Activated CD8-positive, alpha-beta T cell treated with anti-CD3 and anti-CD28 coated beads for 36 hours (primary cell): ENCODE data around the gene MYOD1. TPM values are rescaled to one million over a fixed set of nuclear protein-coding genes. Genes with fewer than 3 reads are reported as not detected.

Source experiments
- ATAC-seq: fragments of 200-7000 bp; cut with Tn5 transposase; one replicate; pipeline ENCODE4 v1.10.0; 2021; ENCODE audit warnings: mild to moderate bottlenecking, moderate library complexity
- CTCF ChIA-PET: fragments of 350-600 bp; sonication (Branson Sonifier 250); formaldehyde crosslinking; loops from one replicate; lab custom pipeline; 2021; ENCODE audit warnings: antibody characterized with exemption; lab: Charles Lee
- POLR2A ChIA-PET: fragments of 350-600 bp; sonication (Branson Sonifier 250); formaldehyde crosslinking; loops from one replicate; lab custom pipeline; 2021; ENCODE audit warnings: antibody characterized with exemption; lab: Charles Lee
- DNase-seq: peaks from one replicate; pipeline ENCODE4 v3.0.0-alpha.2; 2020
- H3K27ac Mint-ChIP-seq: one replicate; pipeline ENCODE4 v1.8.0; 2021; ENCODE audit warnings: mild to moderate bottlenecking, mixed read lengths
- H3K27me3 Mint-ChIP-seq: one replicate; pipeline ENCODE4 v1.8.0; 2021; ENCODE audit warnings: mixed read lengths
- H3K36me3 Mint-ChIP-seq: one replicate; pipeline ENCODE4 v1.8.0; 2021; ENCODE audit warnings: low read depth, mixed read lengths
- H3K4me1 Mint-ChIP-seq: one replicate; pipeline ENCODE4 v1.8.0; 2021; ENCODE audit warnings: low read depth, mixed read lengths
- H3K4me3 Mint-ChIP-seq: one replicate; pipeline ENCODE4 v1.8.0; 2021; ENCODE audit warnings: mild to moderate bottlenecking, moderate library complexity, mixed read lengths
- H3K9me3 Mint-ChIP-seq: one replicate; pipeline ENCODE4 v1.8.0; 2021; ENCODE audit warnings: mixed read lengths
- CTCF ChIP-seq: fragments of 200-600 bp; IDR thresholded peaks from one replicate; pipeline ENCODE4 v1.8.0; 2022; ENCODE audit warnings: antibody characterized with exemption, mild to moderate bottlenecking
- intact Hi-C: fragments of 100-400 bp; cut with micrococcal nuclease; formaldehyde crosslinking; loops from one replicate; pipeline ENCODE4 v1.10.0; 2022
- total RNA-seq, 2 experiments: library from RNA; stranded (reverse); gene quantifications; one replicate each; pipeline ENCODE4 v1.2.3, GENCODE V29; 2021

MYOD1 gene
- total RNA-seq, 2 experiments from 2014 or later: not detected

GRCh38 chr11:17767301-17767885 is 48.0 kb downstream of the MYOD1 start:
- no peak for TF ChIP-seq CTCF
- ATAC-seq (no peak), DNase-seq (no peak)
- ChIA-PET POLR2A (no interaction called here), CTCF (interaction anchor here (0.9 to 1.3 kb wide), 2 partner anchors 9 to 36 kb away, joined by 3 read pairs; no protein-coding TSS in a partner anchor)
- Mint-ChIP-seq H3K9me3 (no peaks in the 10 kb centered on the region), H3K27ac (no peak overlapping the region), H3K4me3 (no peak overlapping the region), H3K36me3 (no peaks in the 10 kb centered on the region), H3K27me3 (peaks cover 3% of the 10 kb centered on the region), H3K4me1 (no peaks in the 10 kb centered on the region)
- intact Hi-C loops: no loop called here

GRCh38 chr11:17767914-17768313 is 48.5 kb downstream of the MYOD1 start:
- Mint-ChIP-seq H3K9me3 (no peaks in the 10 kb centered on the region), H3K36me3 (no peaks in the 10 kb centered on the region), H3K4me3 (no peak overlapping the region), H3K27me3 (peaks cover 3% of the 10 kb centered on the region), H3K4me1 (no peaks in the 10 kb centered on the region), H3K27ac (no peak overlapping the region)
- intact Hi-C loops: no loop called here
- no peak for TF ChIP-seq CTCF
- CTCF ChIA-PET: interaction anchor here (1.3 kb wide), 1 partner anchor 37 kb away, joined by 3 read pairs; no protein-coding TSS in a partner anchor
- no peak for DNase-seq
- ATAC-seq: no peak
- POLR2A ChIA-PET: no interaction called here

DNA sequence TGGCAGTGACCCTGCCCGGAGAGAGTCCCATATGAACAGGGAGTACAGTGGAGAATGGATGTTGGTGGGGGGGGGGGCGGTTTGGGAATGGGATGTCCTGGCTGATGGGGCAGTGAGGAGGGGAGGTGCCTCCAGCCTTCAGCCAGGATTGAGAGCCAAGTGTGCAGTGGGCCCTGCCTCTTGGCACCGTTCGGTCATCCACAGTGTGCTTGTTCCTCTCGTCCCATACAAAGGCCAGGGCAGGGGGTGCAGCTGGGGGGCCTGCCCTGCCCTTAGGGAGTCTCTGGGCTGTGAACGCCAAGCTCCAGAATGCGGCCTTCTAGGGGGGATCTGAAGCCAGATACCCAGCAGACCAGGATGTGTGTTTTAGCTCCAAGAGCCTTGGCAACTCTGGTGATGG is 49.2 kb downstream of the MYOD1 start:
- no peaks in the 10 kb centered on the region for H3K36me3 Mint-ChIP-seq
- no peak for DNase-seq
- POLR2A ChIA-PET: no interaction called here
- intact Hi-C loops: no loop called here
- no peak for ATAC-seq
- TF ChIP-seq CTCF: no peak
- no peak overlapping the region for H3K27ac Mint-ChIP-seq
- CTCF ChIA-PET: interaction anchor here (1.3 kb wide), 1 partner anchor 37 kb away, joined by 3 read pairs; no protein-coding TSS in a partner anchor
- H3K9me3 Mint-ChIP-seq: no peaks in the 10 kb centered on the region
- H3K4me1 Mint-ChIP-seq: no peaks in the 10 kb centered on the region
- peaks cover 3% of the 10 kb centered on the region for H3K27me3 Mint-ChIP-seq
- H3K4me3 Mint-ChIP-seq: no peak overlapping the region

DNA sequence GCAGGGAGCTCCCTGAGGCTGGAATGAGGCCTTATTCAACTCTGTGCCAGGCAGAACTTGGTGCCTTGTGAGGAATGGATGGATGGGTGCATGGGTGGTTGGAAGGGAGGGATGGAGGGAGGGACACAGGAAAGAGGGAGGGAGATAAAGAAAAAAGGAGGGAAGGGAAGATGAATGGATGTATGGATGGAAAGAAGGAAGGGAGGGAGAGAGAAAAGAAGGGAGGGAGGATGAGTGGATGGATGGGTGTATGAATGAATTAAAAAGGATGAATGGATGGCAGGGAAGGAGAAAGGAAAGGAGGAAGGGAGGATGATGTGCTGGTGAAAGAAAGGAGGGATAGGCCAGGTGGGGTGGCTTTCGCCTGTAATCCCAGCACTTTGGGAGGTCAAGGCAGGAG is 49.8 kb downstream of the MYOD1 start:
- H3K9me3 Mint-ChIP-seq: no peaks in the 10 kb centered on the region

More for the DNA sequence above, 49.8 kb downstream of the MYOD1 start:
- Mint-ChIP-seq H3K4me1 (no peaks in the 10 kb centered on the region), H3K27me3 (peaks cover under 1% of the 10 kb centered on the region), H3K36me3 (no peaks in the 10 kb centered on the region), H3K4me3 (no peak overlapping the region), H3K27ac (no peak overlapping the region)
- intact Hi-C loops: no loop called here
- POLR2A ChIA-PET: no interaction called here
- ATAC-seq (no peak), DNase-seq (no peak)
- no peak for TF ChIP-seq CTCF
- CTCF ChIA-PET: no interaction called here
